ENCODE results near the gene KLK2. TPM values are rescaled to one million over a fixed set of nuclear protein-coding genes. Genes with fewer than 3 reads are reported as not detected.
"Not testable (repeated sequence)": the region's sequence is repeated elsewhere in the genome, so short reads cannot be mapped to it uniquely, and the experiment has no call there.

Gene KLK2
- polyA plus RNA-seq, 1 donor: not detected

- no peak for DNase-seq
Observed at GRCh38 chr19:50894478-50895356, 21.5 kb downstream of the KLK2 start.

DNA sequence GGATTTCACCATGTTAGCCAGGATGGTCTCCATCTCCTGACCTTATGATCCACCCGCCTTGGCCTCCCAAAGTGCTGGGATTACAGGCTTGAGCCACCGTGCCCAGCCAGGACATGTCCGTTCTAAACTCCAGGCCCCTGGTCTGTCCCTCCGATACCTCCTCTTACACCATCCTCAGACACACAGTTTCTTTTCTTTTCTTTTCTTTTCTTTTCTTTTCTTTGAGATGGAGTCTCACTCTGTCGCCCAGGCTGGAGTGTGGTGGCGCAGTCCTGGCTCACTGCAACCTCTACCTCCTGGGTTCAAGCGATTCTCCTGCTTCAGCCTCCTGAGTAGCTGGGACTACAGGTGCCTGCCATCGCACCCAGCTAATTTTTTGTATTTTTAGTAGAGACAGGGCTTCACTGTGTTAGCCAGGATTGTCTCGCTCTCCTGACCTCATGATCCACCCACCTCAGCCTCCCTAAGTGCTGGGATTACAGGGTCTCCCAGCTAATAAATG is 22.9 kb downstream of the KLK2 start:
- not testable (repeated sequence) for DNase-seq

- DNase-seq: no peak
Observed at GRCh38 chr19:50896591-50897190, 23.5 kb downstream of the KLK2 start.

DNA sequence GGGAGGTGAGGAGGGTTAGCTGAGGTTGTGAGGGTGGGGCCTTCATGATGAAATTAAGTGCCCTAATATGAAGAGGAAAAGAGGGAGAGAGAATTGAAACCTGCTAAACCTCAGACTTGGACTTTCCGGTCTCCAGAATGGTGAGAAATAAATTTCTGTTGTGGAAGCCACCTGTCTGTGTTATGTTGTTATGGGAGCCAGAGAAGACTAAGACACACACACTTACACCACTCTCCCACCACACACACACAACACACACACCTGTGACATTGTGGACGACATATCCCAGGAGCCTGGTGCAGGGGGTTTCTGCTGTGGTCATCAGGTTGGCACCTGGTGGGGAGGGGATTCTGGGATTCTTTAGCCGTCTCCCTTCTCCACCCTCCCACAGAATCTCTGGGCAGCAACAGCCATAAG is 24.0 kb downstream of the KLK2 start:
- no peak for DNase-seq

GRCh38 chr19:50897612-50898011 is 24.4 kb downstream of the KLK2 start:
- DNase-seq: no peak

DNA sequence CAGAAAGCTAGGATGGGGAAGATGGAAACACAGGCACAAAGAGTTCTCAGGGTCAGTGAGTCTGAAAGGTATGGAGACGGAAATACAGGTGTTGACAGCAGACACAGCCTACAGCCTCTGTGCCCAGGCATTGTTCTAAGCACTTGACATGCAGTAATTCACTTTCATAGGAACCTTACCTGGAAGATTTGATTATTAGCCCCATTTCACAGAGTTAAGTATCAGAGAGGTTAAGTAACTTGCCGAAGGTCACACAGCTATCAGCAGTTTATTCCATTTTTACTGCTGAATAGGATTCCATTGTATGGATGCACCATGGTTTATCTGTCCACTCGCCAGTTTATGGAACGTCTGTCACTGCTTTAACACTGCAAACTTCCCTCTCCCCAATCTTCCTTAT is 24.8 kb downstream of the KLK2 start:
- DNase-seq: no peak

GRCh38 chr19:50899569-50899968 is 26.3 kb downstream of the KLK2 start:
- no peak for DNase-seq

DNA sequence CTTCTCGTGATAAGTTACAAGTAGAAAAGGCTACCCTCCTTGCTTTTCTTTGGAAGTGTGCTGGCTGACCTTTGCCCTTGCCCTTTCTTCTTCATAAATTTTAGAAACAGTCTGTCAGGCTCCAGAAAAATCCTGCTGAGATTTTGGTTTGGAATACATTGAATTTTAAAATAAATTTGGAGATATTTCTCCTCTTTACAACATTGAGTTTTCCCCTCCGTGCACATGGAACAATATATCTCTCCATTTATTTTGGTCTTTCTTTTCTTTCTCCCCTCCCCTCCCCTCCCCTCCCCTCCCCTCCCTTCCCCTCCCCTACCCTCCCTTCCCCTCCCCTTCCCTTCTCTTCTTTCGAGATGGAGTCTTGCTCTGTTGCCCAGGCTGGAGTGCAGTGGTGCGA is 29.4 kb downstream of the KLK2 start:
- DNase-seq: no peak

DNA sequence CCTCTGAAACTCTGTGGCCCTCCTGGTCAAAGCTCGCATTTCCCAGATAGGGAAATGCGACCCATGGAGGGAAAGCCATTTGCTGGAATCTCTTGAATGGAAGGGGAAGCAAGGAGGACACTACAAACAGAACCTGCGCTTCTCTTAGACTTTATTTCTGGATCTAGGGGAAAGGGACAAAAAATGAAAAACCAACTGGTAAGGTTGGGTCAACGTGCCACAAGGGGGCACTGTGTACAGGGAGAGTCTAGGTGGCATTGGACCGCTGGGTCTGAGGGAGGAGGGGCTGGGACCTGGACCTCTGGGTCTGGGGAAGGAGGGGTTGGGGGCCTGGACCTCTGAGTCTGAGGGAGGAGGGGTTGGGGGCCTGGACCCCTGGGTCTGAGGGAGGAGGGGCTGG is 33.0 kb downstream of the KLK2 start:
- no peak for DNase-seq

GRCh38 chr19:50908336-50908735 is 35.1 kb downstream of the KLK2 start:
- DNase-seq: no peak

- DNase-seq: no peak
Observed at GRCh38 chr19:50909240-50910070, 36.2 kb downstream of the KLK2 start.

DNA sequence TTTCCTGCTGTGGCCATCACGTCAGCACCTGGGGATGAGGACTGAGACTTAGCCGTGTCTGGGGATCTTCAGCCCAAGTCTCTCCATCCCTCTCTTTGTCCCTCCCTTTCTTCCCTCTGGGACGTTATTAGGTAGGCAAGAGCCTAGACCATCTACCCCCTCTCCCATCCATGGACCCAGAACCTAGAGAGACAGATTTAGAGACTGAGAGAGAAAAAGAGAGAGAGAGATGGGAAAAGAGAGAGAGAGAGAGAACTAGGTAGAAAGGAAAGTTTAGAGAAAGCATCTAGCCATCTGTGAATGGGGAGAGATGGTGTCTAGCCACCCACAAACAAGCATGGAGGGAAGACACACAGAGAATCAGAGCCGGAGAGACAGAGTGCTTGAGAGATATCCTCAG is 37.5 kb downstream of the KLK2 start:
- no peak for DNase-seq

- no peak for DNase-seq
Observed at GRCh38 chr19:50911206-50912101, 38.2 kb downstream of the KLK2 start, which contains the start of gene KLK4. TSS of gene KLK4 (minus strand) at chr19:50911395. CDS start at chr19:50910738, 657 bp downstream.

- DNase-seq: no peak
Observed at GRCh38 chr19:50912102-50912599, 38.9 kb downstream of the KLK2 start.

- DNase-seq: no peak
Observed at GRCh38 chr19:50912727-50913716, 39.8 kb downstream of the KLK2 start.

GRCh38 chr19:50916069-50916468 is 42.8 kb downstream of the KLK2 start:
- DNase-seq: no peak

- no peak for DNase-seq
Observed at GRCh38 chr19:50921426-50922316, 48.4 kb downstream of the KLK2 start.

GRCh38 chr19:50922317-50922853 is 49.1 kb downstream of the KLK2 start:
- peak; percentile 72 for DNase-seq

DNA sequence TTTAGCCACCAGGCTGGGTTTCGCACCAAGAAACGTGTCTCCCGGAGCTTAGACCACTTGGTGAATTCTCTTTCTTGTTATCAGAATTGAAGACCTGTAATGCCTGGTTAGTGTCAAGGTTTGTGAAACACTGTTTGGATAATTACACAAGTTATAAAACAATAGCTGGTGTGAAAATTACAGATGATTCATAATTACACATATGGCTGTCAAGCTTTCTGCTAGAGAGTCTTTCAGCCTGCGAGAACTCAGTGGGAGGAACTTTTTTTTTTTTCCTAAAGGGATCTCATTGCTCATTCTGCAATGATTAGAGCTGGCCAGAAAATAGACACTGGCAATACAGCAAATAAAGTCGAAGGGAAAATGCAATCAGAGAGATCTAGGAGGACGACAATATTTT is 51.3 kb downstream of the KLK2 start:
- DNase-seq: no peak
